K562 (cell line): ENCODE results near the gene TMPRSS9. TPM values are rescaled to one million over a fixed set of nuclear protein-coding genes. Genes with fewer than 3 reads are reported as not detected.
A peak's percentile ranks its signal among the peaks of the same experiment; 100 is the strongest.
"Not testable (repeated sequence)": the region's sequence is repeated elsewhere in the genome, so short reads cannot be mapped to it uniquely, and the experiment has no call there.

ENCODE experiments used
- ATAC-seq: fragments of 200-7000 bp; cut with Tn5 transposase; 3 replicates; pipeline ENCODE4 v1.9.1; 2020; ENCODE audit warnings: moderate library complexity
- BruUV-seq: library from RNA; stranded (reverse); fragments of 400-500 nt; replicated peaks from 2 replicates; lab custom pipeline; 2021; lab: Mats Ljungman, UMichigan
- CTCF ChIA-PET: fragments of 300-600 bp; formaldehyde crosslinking; extraction: SDS; loops from one replicate; lab custom pipeline; 2021; ENCODE audit warnings: low intra/inter-chr PET ratio; lab: Yijun Ruan, JAX
- POLR2A ChIA-PET: fragments of 300-600, 350-650 bp; sonication (Branson Sonifier 250); formaldehyde crosslinking; extraction: SDS; loops from one replicate; lab custom pipeline; 2021; ENCODE audit warnings: antibody characterized with exemption, inconsistent platforms; lab: Yijun Ruan, JAX
- DNase-seq, 4 experiments: peaks; one replicate each; pipeline versions ENCODE4 v3.0.0 to v3.0.0-alpha.2; 2011 to 2018; ENCODE audit warnings: low spot score in 3 of 4, mixed read lengths in 3 of 4; ENCODE audit errors: extremely low read depth in 1 of 4
- FAIRE-seq: peaks from 2 replicates; lab custom pipeline; 2011; peaks lifted over from hg19 to GRCh38; lab: Jason Lieb, UNC
- H2AFZ ChIP-seq: 2 replicates; pipeline ENCODE4 v1.6.0; 2011; ENCODE audit warnings: low read depth, low read length, control low read depth, inconsistent platforms
- H3K27ac ChIP-seq: fragments of 200-600 bp; 3 replicates; pipeline ENCODE4 v1.8.0; 2011; ENCODE audit warnings: low read depth, mild to moderate bottlenecking, control low read depth, inconsistent platforms, low read length, moderate library complexity, mixed read lengths; ENCODE audit errors: extremely low read depth
- H3K27me3 ChIP-seq, 2 experiments: fragments of 300-600 bp in 1 of 2; 2 replicates in 1 of 2; 3 replicates in 1 of 2; pipeline versions ENCODE4 v1.6.0 to v1.8.0; 2011; ENCODE audit warnings: inconsistent platforms in 2 of 2, low read length in 2 of 2, mild to moderate bottlenecking in 1 of 2, mixed read lengths in 1 of 2, moderate library complexity in 1 of 2; ENCODE audit not compliant: control insufficient read depth in 2 of 2, insufficient read depth in 2 of 2
- H3K36me3 ChIP-seq: fragments of 300-600 bp; 3 replicates; pipeline ENCODE4 v1.8.0; 2011; ENCODE audit warnings: mild to moderate bottlenecking, low read length, inconsistent platforms; ENCODE audit not compliant: control insufficient read depth, insufficient read depth
- H3K4me1 ChIP-seq, 2 experiments: fragments of 200-600 bp in 1 of 2; replicated peaks in 1 of 2; 2 replicates in 1 of 2; 3 replicates in 1 of 2; pipeline versions ENCODE4 v1.5.1 to v1.8.0; 2011; ENCODE audit warnings: inconsistent platforms in 2 of 2, low read length in 2 of 2, mild to moderate bottlenecking in 1 of 2, mixed read lengths in 1 of 2, moderate library complexity in 1 of 2; ENCODE audit not compliant: control insufficient read depth in 2 of 2, insufficient read depth in 2 of 2
- H3K4me2 ChIP-seq: 2 replicates; pipeline ENCODE4 v1.6.1; 2011; ENCODE audit warnings: low read length, control low read depth, inconsistent platforms, mixed read lengths; ENCODE audit not compliant: insufficient read depth
- H3K4me3 ChIP-seq: fragments of 200-600 bp; sonication (generic), shearing (Covaris generic); 2 replicates; pipeline ENCODE4 v1.5.1; 2016; ENCODE audit warnings: control low read depth, inconsistent platforms
- H3K79me2 ChIP-seq: fragments of 200-600 bp; 3 replicates; pipeline ENCODE4 v1.8.0; 2011; ENCODE audit warnings: low read length, inconsistent platforms; ENCODE audit not compliant: control insufficient read depth, insufficient read depth
- H3K9ac ChIP-seq, 2 experiments: 2 replicates each; pipeline versions ENCODE4 v1.6.0 to v1.6.1; 2011; ENCODE audit warnings: low read depth in 2 of 2, low read length in 2 of 2, control low read depth in 1 of 2, inconsistent platforms in 1 of 2, mild to moderate bottlenecking in 1 of 2, mixed read lengths in 1 of 2; ENCODE audit not compliant: insufficient read depth in 1 of 2
- H3K9me1 ChIP-seq: one replicate; pipeline ENCODE4 v1.6.0; 2011; ENCODE audit warnings: inconsistent platforms, mild to moderate bottlenecking, low read length, moderate library complexity; ENCODE audit not compliant: control insufficient read depth, insufficient read depth
- H3K9me3 ChIP-seq: replicated peaks from 2 replicates; pipeline ENCODE4 v1.5.1; 2011; ENCODE audit warnings: low read depth, low read length, inconsistent platforms; ENCODE audit not compliant: control insufficient read depth, insufficient read depth
- H4K20me1 ChIP-seq: replicated peaks from 2 replicates; pipeline ENCODE4 v1.6.1; 2011; ENCODE audit warnings: low read length, inconsistent platforms, mixed read lengths; ENCODE audit not compliant: control insufficient read depth, insufficient read depth
- ESRRB ChIP-seq: fragments of 250-450 bp; sonication (Bioruptor Pico); IDR thresholded peaks from 2 replicates; pipeline ENCODE4 v1.5.0; 2020; ENCODE audit warnings: mild to moderate bottlenecking, moderate library complexity, borderline replicate concordance
- KDM1A ChIP-seq, 2 experiments: fragments of 450-650 bp; IDR thresholded peaks; 2 replicates each; pipeline ENCODE4 v1.6.1; 2016; ENCODE audit warnings: mild to moderate bottlenecking in 2 of 2
- MAFG ChIP-seq: fragments of 450-650 bp; conservative IDR thresholded peaks from 2 replicates; pipeline ENCODE4 v1.6.1; 2016; ENCODE audit warnings: missing genetic modification characterization, missing compliant biosample characterization
- POLR2G ChIP-seq: fragments of 200-400 bp; formaldehyde crosslinking; IDR thresholded peaks from 2 replicates; pipeline ENCODE4 v1.6.1; 2017; ENCODE audit warnings: low read depth, mild to moderate bottlenecking, antibody characterized with exemption, low read length, moderate library complexity
- RBM14 ChIP-seq: fragments of 200-400 bp; formaldehyde crosslinking; IDR thresholded peaks from 2 replicates; pipeline ENCODE4 v1.6.1; 2018; ENCODE audit warnings: low read depth, mild to moderate bottlenecking, low read length, moderate library complexity, borderline replicate concordance; ENCODE audit not compliant: insufficient read depth
- RBM25 ChIP-seq: fragments of 200-400 bp; formaldehyde crosslinking; IDR thresholded peaks from 2 replicates; pipeline ENCODE4 v1.6.1; 2018; ENCODE audit warnings: low read length, low read depth, moderate library complexity; ENCODE audit not compliant: severe bottlenecking
- RNF2 ChIP-seq: sonication (generic); IDR thresholded peaks from 2 replicates; pipeline ENCODE4 v1.6.1; 2016
- WGBS: fragments of 100-300 bp; shearing (Covaris generic); methylation state at CpG from one replicate; pipeline ENCODE4 v1.1.6; 2016; ENCODE audit warnings: low coverage, mixed read lengths; ENCODE audit not compliant: insufficient coverage; ENCODE audit errors: missing lambda C conversion rate; 5-methylcytosine and 5-hydroxymethylcytosine counted together
- in situ Hi-C: fragments of 300-500 bp; cut with MboI; formaldehyde crosslinking; loops from 4 replicates; pipeline ENCODE4 v1.15.0; 2018; ENCODE audit warnings: inconsistent platforms, mixed read lengths
- intact Hi-C: fragments of 100-400 bp; cut with micrococcal nuclease; formaldehyde crosslinking; loops from 2 replicates; pipeline ENCODE4 v1.14.2; 2022
- polyA plus RNA-seq, 8 experiments: library from polyadenylated mRNA; depleted of rRNA in 4 of 8; stranded (reverse) in 5 of 8; unstranded in 3 of 8; fragments of >200 nt; fragmentation: Nextera tagmentation in 2 of 8; fragmentation: Illumina TruSeq in 1 of 8; extraction: Ambion mirVana in 2 of 8; extraction: Trizol in 1 of 8; gene quantifications; 2 replicates each; pipeline versions ENCODE4 v1.2.1 to v1.2.3, GENCODE V29; 2011 to 2014; ENCODE audit warnings: inconsistent platforms in 1 of 8, missing spikeins in 1 of 8
- total RNA-seq, 7 experiments: library from RNA; depleted of rRNA in 6 of 7; stranded (reverse); fragments of >200 nt in 6 of 7; fragmentation: Illumina TruSeq in 2 of 7; extraction: Trizol in 2 of 7; gene quantifications; 2 replicates each; pipeline versions ENCODE4 v1.2.1 to v1.2.3, GENCODE V29; 2011 to 2021; ENCODE audit warnings: low replicate concordance in 1 of 7

TMPRSS9 gene
- total and polyA plus RNA-seq, 9 of the 15 experiments (the other 6 are each of a cell fraction or from before 2014, with no cell fraction given) = 0.01 to 0.03 TPM; not detected in 7

- no peak for TF ChIP-seq POLR2G
- TF ChIP-seq KDM1A (IDR thresholded peaks at IDR 0.05) = peak in 1 of 2 experiments; percentile 28; a peak in 1 of 4 replicates
- no peak for TF ChIP-seq ESRRB (CRISPR knock-in tag)
These were observed 97.5 kb downstream of the TMPRSS9 start (continued) for GRCh38 chr19:2457394-2458037.

GRCh38 chr19:2458054-2458453 lies 98.0 kb downstream of the TMPRSS9 start:
- Histone ChIP-seq H3K4me1 (peaks cover 5 to 58% of the 10 kb centered on the region in 2 experiments; a peak in 3 of 5 replicates), H3K36me3 (peaks cover 11% of the 10 kb centered on the region; the same call in 1 of the 3 replicates), H3K79me2 (peaks cover 41% of the 10 kb centered on the region), H3K9me1 (peaks cover 13% of the 10 kb centered on the region), H3K9me3 (no peaks in the 10 kb centered on the region), H3K4me3 (no peak overlapping the region), H3K27me3 (no peaks in the 10 kb centered on the region), H3K27ac (no peak overlapping the region), H3K9ac (no peak overlapping the region), H4K20me1 (peaks cover 21% of the 10 kb centered on the region; the same call in 1 of the 2 replicates), H2AFZ (no peak overlapping the region), H3K4me2 (no peak overlapping the region)
- TF ChIP-seq MAFG (tag) = no peak
- TF ChIP-seq RBM14 = no peak
- peak; percentile 1 for TF ChIP-seq RBM25
- no peak for TF ChIP-seq RNF2
- intact Hi-C loops = no loop called here
- in situ Hi-C loops = no loop called here
- ChIA-PET CTCF (no interaction called here), POLR2A (interaction anchor here (0.6 kb wide), 1 partner anchor 21 kb away, joined by 3 read pairs; no protein-coding TSS in a partner anchor)
- BruUV-seq = no TSS peak
- WGBS = 63% methylated on average over 4 of the region's 5 CpGs
- DNase-seq (no peak), ATAC-seq (no peak), FAIRE-seq (no peak)

- DNase-seq, H3K4me2 ChIP-seq, ATAC-seq, H3K9ac ChIP-seq, H3K27ac ChIP-seq, in situ Hi-C loops, intact Hi-C loops, CTCF ChIA-PET, H3K36me3 ChIP-seq, H2AFZ ChIP-seq, H3K27me3 ChIP-seq, FAIRE-seq, H3K9me3 ChIP-seq, H3K4me3 ChIP-seq, BruUV-seq: not testable (repeated sequence)
- peaks cover 34% of the 10 kb centered on the region for H3K79me2 ChIP-seq
- H4K20me1 ChIP-seq = peaks cover 21% of the 10 kb centered on the region; the same call in 1 of the 2 replicates
- POLR2A ChIA-PET = interaction anchor here (0.6 kb wide), 1 partner anchor 22 kb away, joined by 3 read pairs; no protein-coding TSS in a partner anchor
- WGBS = 52% methylated on average over 10 of the region's 10 CpGs
- peaks cover 5 to 52% of the 10 kb centered on the region in 2 experiments; a peak in 3 of 5 replicates for H3K4me1 ChIP-seq
- peaks cover 11% of the 10 kb centered on the region for H3K9me1 ChIP-seq
These were observed 98.7 kb downstream of the TMPRSS9 start for GRCh38 chr19:2458776-2459175.
